Mucosa of stomach (tissue), 1 donor: Measurements from ENCODE around the gene RAVER2.
"Not testable (repeated sequence)": the region's sequence is repeated elsewhere in the genome, so short reads cannot be mapped to it uniquely, and the experiment has no call there.

Source experiments
- H3K27me3 ChIP-seq: one replicate; pipeline ENCODE4 v1.7.0; 2013; ENCODE audit warnings: mild to moderate bottlenecking, low read length; ENCODE audit not compliant: control insufficient read depth, insufficient read depth
- H3K36me3 ChIP-seq: one replicate; pipeline ENCODE4 v1.7.0; 2013; ENCODE audit warnings: low read length; ENCODE audit not compliant: control insufficient read depth, insufficient read depth
- H3K4me1 ChIP-seq: one replicate; pipeline ENCODE4 v1.7.0; 2013; ENCODE audit warnings: mild to moderate bottlenecking, low read length; ENCODE audit not compliant: control insufficient read depth, insufficient read depth
- H3K4me3 ChIP-seq: one replicate; pipeline ENCODE4 v1.7.0; 2013; ENCODE audit warnings: low read length
- H3K9ac ChIP-seq: one replicate; pipeline ENCODE4 v1.7.0; 2013; ENCODE audit warnings: mild to moderate bottlenecking, low read length, moderate library complexity
- H3K9me3 ChIP-seq: one replicate; pipeline ENCODE4 v1.7.0; 2013; ENCODE audit warnings: mild to moderate bottlenecking, low read length, moderate library complexity; ENCODE audit not compliant: control insufficient read depth
- donor health status: Pancreatic carcinoma.

Gene RAVER2

DNA sequence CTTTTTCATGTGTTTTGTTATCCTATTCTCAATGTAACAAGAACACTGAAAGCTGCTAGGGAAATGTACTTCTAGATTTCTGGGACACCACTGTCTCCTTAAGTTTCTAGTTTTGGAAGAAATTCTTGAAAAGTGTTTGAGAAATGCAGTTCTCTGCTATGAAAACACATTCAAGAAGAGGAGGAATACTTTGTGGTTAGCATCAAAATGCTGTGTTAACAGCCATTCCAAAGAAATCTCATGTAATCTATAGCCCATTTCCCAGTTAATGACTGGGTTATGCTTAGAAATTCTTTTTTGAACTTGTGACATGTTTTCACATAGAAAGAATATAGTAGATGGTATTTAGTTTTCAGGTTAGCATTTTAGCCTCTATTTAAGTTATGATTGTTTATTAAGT is 6.0 kb downstream of the RAVER2 start:
- no peaks in the 10 kb centered on the region for H3K27me3 ChIP-seq
- no peaks in the 10 kb centered on the region for H3K9me3 ChIP-seq
- H3K36me3 ChIP-seq = no peaks in the 10 kb centered on the region
- peaks cover 23% of the 10 kb centered on the region for H3K4me1 ChIP-seq
- no peak overlapping the region for H3K9ac ChIP-seq
- H3K4me3 ChIP-seq = no peak overlapping the region

DNA sequence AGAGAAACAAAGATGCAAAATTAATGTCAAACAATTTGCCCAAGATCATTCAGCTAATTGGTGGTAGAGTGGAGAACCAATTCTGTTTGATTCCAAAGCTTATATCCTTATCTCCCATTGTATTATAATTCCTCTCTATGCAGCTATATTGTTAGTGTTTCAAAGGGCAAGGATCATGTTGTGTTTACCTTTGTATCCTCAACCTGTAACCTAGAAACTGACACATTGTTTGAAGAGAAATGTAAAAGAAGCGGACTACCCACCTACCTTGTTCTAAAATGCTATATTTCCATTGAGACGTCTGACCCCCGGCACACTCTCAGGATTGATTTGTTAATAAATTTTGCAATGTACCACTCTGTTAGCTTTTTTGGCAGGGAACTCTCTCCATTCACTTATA is 9.3 kb downstream of the RAVER2 start:
- H3K4me3 ChIP-seq = peak overlapping the region; percentile 1
- H3K9me3 ChIP-seq = no peaks in the 10 kb centered on the region
- no peak overlapping the region for H3K9ac ChIP-seq
- no peaks in the 10 kb centered on the region for H3K36me3 ChIP-seq
- H3K27me3 ChIP-seq = no peaks in the 10 kb centered on the region
- H3K4me1 ChIP-seq = peaks cover 29% of the 10 kb centered on the region

DNA sequence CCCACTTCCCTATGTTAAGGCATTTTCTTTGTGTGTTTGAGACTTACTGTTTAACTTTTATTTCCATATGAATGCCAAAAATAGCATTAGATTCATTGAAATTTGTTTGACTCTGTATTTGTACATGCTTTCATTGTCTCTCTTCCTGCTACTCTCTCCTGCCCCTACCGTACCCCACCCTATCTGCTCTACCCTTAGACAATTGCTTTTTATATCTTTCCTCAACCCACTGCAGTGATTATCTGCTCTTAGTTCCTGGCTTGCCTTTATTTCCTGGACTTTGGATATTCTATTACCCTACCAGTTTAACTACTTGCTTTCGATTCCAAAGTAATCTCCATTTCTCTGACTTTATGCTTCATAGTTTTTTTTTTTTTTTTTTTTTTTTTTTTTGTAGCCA is 10.5 kb downstream of the RAVER2 start:
- peaks cover 29% of the 10 kb centered on the region for H3K4me1 ChIP-seq

DNA sequence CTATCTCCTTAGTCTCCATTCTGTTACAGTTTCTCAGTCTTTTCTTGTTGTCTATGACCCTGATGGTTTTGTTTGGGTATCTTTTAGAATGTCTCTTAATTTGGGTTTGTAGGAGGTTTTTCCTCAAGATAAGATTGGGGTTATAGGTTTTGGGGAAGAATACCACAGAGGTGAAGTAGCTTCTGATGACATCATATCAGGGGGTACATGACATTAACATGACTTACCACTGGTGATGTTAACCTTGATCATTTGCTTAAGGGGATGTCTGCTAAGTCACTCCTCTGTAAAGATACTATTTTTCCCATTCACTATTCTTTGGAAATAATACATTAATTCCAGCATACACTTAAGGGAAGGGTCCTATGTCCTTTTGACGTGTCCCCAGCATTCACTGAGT is 11.9 kb downstream of the RAVER2 start:
- Histone ChIP-seq H3K4me3 (no peak overlapping the region), H3K9me3 (no peaks in the 10 kb centered on the region), H3K27me3 (no peaks in the 10 kb centered on the region), H3K9ac (no peak overlapping the region), H3K4me1 (peaks cover 29% of the 10 kb centered on the region), H3K36me3 (no peaks in the 10 kb centered on the region)

More for the DNA sequence above, 10.5 kb downstream of the RAVER2 start:
- Histone ChIP-seq H3K9me3 (no peaks in the 10 kb centered on the region), H3K9ac (no peak overlapping the region), H3K4me3 (no peak overlapping the region), H3K27me3 (no peaks in the 10 kb centered on the region), H3K36me3 (no peaks in the 10 kb centered on the region)

DNA sequence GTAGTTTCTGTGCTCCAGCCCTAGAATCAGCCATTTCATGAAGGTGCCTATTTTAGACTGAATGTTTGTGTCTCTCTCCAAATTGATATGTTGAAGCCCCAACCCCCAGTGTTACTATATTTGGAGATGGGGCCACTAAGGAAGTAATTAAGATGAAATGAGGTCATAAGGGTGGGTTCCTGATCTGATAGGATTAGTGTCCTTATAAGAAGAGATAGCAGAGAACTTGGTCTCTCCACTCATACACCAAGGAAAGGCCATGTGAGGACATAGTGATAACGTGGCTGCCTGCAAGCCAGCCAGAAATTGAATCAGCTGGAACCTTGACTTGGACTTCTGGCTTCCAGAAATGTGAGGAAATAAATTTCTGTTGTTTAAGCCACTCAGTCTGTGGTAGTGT is 12.3 kb downstream of the RAVER2 start:
- H3K4me1 ChIP-seq = peaks cover 29% of the 10 kb centered on the region
- no peak overlapping the region for H3K9ac ChIP-seq
- H3K4me3 ChIP-seq = no peak overlapping the region
- no peaks in the 10 kb centered on the region for H3K27me3 ChIP-seq
- no peaks in the 10 kb centered on the region for H3K36me3 ChIP-seq
- H3K9me3 ChIP-seq = no peaks in the 10 kb centered on the region

DNA sequence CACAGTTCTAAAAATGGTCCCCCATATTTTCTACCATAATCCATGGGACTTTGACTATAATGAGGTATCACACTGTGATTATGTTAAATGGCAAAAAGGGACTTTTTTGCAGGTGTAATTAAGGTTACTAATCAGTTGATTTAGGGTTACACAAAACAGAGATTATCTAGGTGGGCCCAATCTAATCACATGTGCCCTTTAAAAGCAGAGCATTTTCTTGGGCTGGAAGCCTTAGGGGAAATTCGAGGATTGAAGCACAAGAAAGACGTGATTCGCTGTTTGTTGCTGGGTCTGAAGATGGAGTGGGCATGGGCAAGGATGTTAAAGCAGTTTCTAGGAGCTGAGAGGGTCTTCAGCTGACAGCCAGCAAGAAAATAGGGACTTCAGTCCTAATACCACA is 13.4 kb downstream of the RAVER2 start:
- Histone ChIP-seq H3K36me3 (no peaks in the 10 kb centered on the region), H3K4me1 (peaks cover 29% of the 10 kb centered on the region), H3K4me3 (no peak overlapping the region), H3K9ac (no peak overlapping the region), H3K27me3 (no peaks in the 10 kb centered on the region), H3K9me3 (no peaks in the 10 kb centered on the region)

DNA sequence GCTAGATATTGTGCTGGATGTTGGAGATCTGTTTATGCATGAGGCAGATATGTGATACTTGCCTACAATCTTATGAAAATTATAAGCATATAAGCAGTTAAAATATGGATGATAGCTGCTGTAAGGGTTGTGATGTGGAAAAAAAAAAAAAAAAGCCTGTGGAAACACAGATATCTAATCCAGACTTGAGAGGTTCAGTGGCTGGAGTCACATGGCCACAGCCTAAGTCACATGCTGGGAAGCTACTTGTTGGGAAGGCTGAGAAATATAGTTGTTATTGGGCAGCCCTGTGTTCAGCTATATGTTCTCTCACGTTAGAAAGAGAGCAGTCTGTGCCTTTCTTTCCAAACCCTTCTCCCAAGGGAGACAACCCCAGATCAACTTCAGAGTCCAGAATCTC is 15.1 kb downstream of the RAVER2 start:
- Histone ChIP-seq H3K36me3 (no peaks in the 10 kb centered on the region), H3K27me3 (no peaks in the 10 kb centered on the region), H3K4me1 (peaks cover 20% of the 10 kb centered on the region), H3K9ac (no peak overlapping the region), H3K4me3 (no peak overlapping the region), H3K9me3 (no peaks in the 10 kb centered on the region)

DNA sequence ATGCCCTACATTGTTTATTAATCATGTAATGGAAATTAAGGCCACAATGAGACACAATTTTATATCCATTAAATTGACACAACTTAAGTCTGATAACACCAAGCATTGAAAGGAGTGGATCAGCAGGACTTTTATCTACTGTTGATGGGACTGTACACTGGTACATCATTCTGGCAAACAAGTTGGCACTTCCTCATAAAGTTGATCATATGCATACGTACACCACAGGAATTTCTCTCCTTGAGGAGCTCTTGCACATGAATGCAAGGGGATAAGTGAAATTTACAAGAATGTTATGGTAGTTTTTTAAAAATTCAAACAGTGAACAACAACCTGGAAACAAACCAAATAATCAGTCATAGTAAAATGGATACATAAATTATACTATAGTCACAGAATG is 20.1 kb downstream of the RAVER2 start:
- H3K4me1 ChIP-seq = peaks cover 3% of the 10 kb centered on the region
- H3K9me3 ChIP-seq = no peaks in the 10 kb centered on the region
- H3K27me3 ChIP-seq = no peaks in the 10 kb centered on the region
- H3K9ac ChIP-seq = no peak overlapping the region
- no peak overlapping the region for H3K4me3 ChIP-seq
- no peaks in the 10 kb centered on the region for H3K36me3 ChIP-seq

DNA sequence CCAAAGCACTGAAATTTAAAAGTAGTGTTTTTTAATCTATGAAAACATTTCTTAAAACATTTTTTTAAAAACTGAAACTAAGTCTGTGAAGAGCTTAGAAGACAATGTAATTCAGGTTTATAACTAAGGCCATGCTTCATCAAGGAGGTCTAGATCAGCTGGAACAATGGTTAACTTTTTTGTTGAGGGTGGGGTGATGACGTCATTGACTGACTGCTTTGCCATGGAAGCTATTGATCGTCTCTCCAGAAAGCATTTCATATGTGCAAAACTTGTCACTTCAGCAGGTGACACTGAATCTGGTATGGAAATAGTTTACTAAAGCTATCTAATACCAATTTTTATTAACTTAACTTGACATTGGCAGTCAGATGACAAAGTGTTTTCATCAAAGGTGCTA is 21.0 kb downstream of the RAVER2 start:
- H3K9me3 ChIP-seq = no peaks in the 10 kb centered on the region
- H3K4me1 ChIP-seq = peaks cover 3% of the 10 kb centered on the region
- no peak overlapping the region for H3K4me3 ChIP-seq
- no peaks in the 10 kb centered on the region for H3K27me3 ChIP-seq
- no peak overlapping the region for H3K9ac ChIP-seq
- no peaks in the 10 kb centered on the region for H3K36me3 ChIP-seq

DNA sequence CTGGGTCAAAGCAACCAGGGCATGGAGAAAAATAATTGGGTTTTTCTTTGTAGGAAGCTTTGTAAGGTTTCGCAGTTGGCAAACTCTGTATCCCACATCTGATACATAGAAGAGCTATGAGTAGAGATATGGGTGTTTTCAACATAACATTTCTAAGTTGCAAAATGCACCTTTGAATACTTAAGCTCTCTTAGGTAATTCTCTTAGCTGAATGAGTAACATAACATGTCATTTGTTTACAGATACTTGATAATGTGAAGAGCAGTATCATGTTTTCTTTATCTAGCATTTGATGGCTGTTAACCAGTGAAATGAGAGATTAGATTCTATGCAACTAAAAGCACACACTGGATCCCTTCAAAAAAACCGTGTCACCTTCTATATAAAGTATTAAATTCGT is 21.6 kb downstream of the RAVER2 start:
- Histone ChIP-seq H3K4me3 (no peak overlapping the region), H3K36me3 (no peaks in the 10 kb centered on the region), H3K4me1 (peaks cover 3% of the 10 kb centered on the region), H3K9ac (no peak overlapping the region), H3K27me3 (no peaks in the 10 kb centered on the region), H3K9me3 (no peaks in the 10 kb centered on the region)

DNA sequence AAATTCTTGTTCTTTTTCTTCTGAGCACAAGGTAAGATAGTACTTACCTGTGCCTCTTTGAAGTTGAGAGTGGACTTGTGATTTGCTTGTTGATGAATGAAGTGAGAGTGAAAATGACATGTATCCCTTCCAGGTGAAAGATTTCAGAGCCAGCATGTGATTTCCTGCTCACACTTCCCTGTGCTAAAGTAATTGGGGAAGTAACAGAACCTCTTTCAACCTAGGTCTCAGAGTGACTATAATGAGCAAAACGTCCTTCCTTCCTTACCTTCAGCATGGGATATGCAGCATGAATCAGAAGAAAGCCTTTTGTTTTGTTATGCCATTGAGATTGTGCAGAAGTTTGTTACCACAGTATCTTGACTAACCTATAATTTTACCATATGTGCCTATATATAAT is 24.6 kb downstream of the RAVER2 start:
- H3K9ac ChIP-seq = no peak overlapping the region
- no peak overlapping the region for H3K4me3 ChIP-seq
- H3K27me3 ChIP-seq = no peaks in the 10 kb centered on the region
- peaks cover 3% of the 10 kb centered on the region for H3K4me1 ChIP-seq
- H3K9me3 ChIP-seq = no peaks in the 10 kb centered on the region
- no peaks in the 10 kb centered on the region for H3K36me3 ChIP-seq

DNA sequence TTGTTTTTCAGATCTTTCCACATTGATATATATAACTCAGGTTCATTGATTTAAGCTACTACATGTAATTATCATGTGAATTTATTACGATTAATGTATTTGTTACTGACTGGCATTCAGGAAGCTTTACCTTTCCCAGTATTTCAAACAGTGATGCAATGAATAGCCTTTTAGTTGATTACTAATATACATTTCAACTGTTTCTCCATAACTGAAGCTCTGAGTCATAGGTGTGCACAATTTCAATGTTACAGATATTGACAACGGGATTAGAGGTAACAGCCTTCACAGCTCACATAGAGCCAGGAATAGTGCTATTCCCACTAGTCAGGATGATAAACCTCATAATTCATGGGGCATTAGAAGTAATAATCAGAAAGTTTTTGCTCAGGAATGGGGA is 25.1 kb downstream of the RAVER2 start:
- Histone ChIP-seq H3K9ac (no peak overlapping the region), H3K4me3 (no peak overlapping the region), H3K27me3 (no peaks in the 10 kb centered on the region), H3K36me3 (no peaks in the 10 kb centered on the region), H3K9me3 (no peaks in the 10 kb centered on the region), H3K4me1 (peaks cover 3% of the 10 kb centered on the region)

DNA sequence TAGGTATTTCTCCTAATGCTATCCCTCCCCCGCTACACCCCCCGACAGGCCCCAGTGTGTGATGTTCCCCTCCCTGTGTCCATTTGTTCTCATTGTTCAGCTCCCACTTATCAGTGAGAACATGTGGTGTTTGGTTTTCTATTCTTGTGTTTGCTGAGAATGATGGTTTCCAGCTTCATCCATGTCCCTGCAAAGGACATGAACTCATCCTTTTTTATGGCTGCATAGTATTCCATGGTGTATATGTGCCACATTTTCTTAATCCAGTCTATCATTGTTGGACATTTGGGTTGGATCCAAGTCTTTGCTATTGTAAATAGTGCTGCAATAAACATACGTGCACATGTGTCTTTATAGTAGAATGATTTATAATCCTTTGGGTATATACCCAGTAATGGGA is 28.4 kb downstream of the RAVER2 start:
- H3K27me3 ChIP-seq, H3K9me3 ChIP-seq, H3K9ac ChIP-seq, H3K36me3 ChIP-seq, H3K4me1 ChIP-seq, H3K4me3 ChIP-seq: not testable (repeated sequence)
